GM21381 (cell line): ENCODE measurements around the gene NUP85.
"Not testable (repeated sequence)": the region's sequence is repeated elsewhere in the genome, so short reads cannot be mapped to it uniquely, and the experiment has no call there.

Experiments used
- ATAC-seq: cut with Tn5 transposase; IDR thresholded peaks from one replicate; pipeline ENCODE4 v1.9.1; 2021; ENCODE audit warnings: mild to moderate bottlenecking, moderate library complexity; ENCODE audit not compliant: unreplicated experiment

NUP85 gene, protein sequence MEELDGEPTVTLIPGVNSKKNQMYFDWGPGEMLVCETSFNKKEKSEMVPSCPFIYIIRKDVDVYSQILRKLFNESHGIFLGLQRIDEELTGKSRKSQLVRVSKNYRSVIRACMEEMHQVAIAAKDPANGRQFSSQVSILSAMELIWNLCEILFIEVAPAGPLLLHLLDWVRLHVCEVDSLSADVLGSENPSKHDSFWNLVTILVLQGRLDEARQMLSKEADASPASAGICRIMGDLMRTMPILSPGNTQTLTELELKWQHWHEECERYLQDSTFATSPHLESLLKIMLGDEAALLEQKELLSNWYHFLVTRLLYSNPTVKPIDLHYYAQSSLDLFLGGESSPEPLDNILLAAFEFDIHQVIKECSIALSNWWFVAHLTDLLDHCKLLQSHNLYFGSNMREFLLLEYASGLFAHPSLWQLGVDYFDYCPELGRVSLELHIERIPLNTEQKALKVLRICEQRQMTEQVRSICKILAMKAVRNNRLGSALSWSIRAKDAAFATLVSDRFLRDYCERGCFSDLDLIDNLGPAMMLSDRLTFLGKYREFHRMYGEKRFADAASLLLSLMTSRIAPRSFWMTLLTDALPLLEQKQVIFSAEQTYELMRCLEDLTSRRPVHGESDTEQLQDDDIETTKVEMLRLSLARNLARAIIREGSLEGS

DNA sequence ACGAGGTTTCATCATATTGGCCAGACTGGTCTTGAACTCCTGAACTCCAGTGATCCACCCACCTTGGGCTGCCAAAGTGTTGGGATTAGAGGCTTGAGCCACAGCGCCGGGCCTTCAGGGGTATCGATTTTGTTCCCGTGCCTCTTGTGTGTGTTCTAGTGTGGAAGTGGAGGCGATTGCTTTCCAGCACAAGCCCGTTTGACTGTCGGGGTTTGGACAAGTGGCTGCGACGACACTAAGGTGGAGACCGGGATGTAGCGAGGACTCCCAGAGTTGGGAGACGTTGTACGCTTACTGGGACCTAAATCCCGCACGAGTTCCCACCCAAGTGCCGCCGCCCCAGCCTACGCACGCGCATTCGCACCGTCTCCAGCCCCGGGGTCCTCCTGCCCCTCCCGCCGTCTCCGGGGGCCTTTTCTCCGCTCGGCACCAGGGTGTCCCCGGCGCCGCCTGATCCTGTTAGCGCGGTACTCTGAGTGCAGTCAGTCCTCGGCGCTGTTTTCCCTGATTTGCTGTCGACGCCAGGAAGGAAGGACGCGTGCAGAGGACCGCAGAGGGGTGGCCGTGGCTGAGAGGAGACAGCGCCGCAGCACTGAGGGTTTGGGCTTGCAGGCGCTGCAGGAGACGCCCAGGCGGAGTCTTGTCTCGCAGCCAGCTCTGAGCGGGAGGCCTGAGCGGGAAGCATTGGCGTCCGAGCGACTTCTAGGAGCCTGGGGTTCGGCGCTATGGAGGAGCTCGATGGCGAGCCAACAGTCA is at the start of gene NUP85:
Gene NUP85, plus strand, starts transcription at position 643 of the 756 bp plus-strand sequence. Its CDS starts 83 bp downstream, at position 726.
- ATAC-seq = peak; percentile 77

DNA sequence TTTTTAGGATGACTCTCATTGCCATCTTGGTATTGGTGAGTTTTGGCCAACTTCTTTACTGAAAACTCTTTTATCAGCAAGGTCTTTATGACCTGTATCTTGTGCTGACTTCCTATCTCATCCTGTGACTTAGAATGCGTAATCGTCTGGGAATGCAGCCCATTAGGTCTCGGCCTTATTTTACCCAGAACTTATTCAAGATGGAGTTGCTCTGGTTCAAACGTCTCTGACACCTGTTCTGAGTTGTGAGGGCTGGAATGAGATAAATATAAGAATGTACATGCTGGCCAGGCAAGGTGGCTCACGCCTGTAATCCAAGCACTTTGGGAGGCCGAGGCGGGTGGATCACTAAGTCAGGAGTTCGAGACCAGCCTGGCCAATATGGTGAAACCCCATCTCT is 47.0 kb upstream of the NUP85 start:
- not testable (repeated sequence) for ATAC-seq

DNA sequence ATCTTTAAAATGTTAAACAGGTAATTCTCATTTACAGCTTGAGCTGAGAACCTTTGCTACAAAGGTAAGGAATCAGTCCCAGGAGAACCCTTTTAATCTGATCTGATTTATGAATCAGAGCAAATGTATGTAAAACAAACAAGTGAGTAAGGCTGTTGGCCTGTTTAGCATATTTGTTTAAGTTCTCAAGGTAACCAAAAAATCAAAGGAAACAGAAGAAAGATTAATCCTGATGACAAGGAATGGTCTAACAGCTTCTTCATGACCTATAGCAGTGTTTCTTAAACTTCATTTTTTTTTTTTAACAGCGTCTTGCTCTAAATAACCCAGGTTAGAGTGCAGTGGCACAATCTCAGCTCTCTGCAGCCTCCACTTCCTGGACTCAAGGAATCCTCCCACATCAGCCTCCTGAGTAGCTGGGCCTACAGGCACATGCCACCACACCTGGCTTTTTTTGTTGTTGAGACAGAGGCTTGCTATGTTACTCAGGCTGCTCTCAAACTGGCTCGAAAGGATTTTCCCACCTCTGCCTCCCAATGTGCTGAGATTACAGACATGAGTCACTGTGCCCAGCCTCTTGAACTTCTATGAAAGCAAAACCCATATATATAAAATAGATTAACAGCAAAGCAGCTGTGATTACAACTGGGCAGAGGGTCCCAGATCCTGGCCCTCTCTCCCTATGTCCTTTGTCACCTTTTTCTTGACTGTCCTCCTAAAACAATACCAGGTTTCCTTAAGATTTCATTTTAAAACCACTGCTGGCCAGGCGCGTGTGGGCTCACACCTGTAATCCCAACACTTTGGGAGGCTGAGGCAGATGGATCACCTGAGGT is 46.1 kb upstream of the NUP85 start:
- ATAC-seq = no peak

DNA sequence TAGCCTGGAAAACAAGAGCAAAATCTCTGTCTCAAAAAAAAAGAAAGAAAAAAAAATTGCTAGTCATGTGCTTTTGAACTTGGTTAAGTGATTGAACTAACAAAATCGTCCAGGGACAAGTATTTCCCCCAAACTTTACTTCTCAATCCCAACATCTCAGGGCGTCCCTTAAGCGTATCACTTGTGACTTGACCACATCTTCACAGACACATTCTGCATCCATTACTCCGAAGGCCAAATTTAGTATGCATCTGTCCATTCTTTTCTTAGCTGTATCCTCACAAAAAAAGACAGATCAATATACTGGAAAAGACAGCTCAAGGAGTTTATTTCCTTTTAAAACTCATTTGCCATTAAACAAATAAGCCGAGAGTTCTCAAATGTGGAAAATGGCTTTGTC is 45.3 kb upstream of the NUP85 start:
- no peak for ATAC-seq

DNA sequence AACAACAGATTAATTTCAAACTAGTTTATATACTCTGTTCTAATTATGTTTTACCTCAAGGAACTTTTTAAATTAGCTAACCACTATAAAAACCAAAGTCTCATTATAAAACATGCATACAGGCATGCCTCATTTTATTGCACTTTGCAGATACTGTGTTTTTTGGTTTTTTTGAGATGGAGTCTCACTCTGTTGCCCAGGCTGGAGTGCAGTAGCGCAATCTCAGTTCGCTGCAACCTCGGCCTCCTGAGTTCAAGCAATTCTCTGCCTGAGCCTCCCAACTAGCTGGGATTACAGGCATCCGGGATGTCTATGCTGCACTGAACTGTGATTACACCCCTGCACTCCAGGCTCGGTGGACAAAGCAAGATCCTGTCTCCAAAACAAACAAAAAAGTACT is 42.4 kb upstream of the NUP85 start:
- no peak for ATAC-seq

DNA sequence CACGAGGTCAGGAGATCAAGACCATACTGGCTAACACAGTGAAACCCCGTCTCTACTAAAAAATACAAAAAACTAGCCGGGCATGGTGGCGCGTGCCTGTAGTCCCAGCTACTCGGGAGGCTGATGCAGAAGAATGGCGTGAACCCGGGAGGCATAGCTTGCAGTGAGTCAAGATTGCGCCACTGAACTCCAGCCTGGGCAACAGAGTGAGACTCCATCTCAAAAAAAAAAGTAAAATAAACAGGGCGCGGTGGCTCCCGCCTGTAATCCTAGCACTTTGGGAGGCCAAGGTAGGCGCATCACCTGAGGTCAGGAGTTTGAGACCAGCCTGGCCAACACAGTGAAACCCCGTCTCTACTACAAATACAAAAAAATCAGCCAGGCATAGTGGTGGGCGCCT is 40.9 kb upstream of the NUP85 start:
- not testable (repeated sequence) for ATAC-seq

DNA sequence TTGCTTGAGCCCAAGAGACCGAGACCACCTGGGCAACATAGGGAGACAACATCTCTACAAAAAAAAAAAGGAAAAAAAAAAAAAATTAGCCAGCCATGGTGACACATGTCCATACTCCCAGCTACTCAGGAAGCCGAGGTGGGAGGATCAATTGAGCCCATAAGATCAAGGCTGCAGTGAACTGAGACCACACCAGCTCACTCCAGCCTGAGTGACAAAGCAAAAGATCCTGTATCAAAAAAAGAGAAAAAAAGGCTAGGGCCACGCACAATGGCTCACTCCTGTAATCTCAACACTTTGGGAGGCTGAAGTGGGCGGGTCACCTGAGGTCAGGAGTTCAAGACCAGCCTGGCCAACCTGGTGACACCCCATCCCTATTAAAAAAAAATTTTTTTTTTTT is 36.5 kb upstream of the NUP85 start:
- no peak for ATAC-seq

DNA sequence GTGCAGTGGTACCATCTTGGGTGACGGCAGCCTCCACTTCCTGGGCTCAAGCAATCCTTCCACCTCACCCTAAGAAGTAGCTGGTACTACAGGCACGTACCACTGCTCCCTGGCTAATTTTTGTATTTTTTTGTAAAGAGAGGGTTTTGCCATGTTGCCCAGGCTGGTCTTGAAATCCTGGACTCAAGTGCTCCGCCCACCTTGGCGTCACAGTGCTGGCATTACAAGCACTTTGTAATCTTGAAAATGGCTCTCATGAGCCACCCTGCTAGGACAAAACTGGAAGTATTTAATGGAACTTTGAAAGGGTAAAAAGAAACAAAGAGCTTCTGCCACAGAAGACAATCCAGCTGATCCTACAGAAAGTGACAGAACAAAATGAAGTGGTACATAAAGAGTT is 32.0 kb upstream of the NUP85 start:
- no peak for ATAC-seq

DNA sequence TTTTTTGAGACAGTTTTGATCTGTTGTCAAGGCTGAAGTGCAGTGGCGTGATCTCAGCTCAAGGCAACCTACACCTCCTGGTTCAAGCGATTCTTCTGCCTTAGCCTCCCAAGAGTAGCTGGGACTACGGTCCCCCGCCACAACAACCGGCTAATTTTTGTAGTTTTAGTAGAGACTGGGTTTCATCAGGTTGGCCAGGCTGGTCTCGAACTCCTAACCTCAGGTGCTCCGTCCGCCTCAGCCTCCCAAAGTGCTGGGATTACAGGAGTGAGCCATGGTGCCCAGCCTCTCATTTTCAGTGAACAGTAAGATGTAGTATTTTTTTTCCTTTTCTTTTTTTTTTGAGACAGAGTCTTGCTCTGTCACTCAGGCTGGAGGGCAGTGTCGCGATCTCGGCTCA is 30.5 kb upstream of the NUP85 start:
- ATAC-seq = no peak

DNA sequence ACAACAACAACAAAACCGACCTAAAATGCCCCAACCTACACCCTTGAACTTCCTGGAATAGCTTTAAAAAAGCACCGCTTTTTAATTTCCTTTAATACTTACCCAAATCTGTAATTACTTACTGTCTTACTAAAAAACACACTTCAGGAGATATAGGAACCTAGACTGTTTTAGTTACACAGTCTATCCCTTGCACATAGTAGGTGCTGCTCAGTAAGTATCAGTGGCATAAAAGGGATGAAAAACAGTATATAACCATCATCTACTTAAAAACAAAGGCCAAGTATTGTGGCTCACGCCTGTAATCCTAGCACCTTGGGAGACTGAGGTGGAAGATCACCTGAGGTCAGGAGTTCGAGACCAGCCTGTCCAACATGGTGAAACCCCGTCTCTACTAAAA is 28.9 kb upstream of the NUP85 start:
- ATAC-seq = no peak

DNA sequence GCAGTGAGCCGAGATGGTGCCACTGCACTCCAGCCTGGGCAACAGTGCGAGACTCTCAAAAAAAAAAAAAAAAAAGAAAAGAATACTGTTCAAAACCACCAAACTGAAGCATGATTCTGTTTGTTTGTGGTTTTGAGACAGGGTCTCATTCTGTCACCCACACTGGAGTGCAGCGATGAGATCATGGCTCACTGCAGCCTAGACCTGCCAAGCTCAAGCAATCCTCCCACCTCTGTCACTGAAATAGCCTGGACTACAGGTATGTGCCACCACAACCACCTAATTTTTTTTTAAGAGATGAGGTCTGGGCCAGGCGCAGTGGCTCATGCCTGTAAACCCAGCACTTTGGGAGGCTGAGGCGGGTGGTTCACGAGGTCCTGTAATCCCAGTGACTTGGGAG is 27.0 kb upstream of the NUP85 start:
- ATAC-seq = no peak

DNA sequence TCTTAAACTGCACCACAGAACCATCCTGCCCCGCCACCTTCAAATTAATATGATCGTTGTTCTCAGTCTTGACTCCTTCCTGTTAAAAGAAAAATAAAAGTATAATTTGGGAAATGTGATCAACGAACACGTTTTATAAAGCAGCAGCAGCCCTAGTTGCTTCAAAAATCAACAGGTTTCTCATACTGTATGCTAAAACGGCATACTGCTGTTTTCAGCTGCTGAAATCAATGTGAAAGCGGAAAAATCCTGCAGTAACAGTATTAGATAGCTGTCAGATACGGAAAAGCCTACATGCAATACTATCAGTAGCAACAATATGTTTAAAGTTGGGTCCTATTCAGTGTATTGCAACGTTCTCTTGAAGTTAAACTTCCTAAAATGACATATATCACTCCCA is 24.4 kb upstream of the NUP85 start:
- ATAC-seq = no peak

DNA sequence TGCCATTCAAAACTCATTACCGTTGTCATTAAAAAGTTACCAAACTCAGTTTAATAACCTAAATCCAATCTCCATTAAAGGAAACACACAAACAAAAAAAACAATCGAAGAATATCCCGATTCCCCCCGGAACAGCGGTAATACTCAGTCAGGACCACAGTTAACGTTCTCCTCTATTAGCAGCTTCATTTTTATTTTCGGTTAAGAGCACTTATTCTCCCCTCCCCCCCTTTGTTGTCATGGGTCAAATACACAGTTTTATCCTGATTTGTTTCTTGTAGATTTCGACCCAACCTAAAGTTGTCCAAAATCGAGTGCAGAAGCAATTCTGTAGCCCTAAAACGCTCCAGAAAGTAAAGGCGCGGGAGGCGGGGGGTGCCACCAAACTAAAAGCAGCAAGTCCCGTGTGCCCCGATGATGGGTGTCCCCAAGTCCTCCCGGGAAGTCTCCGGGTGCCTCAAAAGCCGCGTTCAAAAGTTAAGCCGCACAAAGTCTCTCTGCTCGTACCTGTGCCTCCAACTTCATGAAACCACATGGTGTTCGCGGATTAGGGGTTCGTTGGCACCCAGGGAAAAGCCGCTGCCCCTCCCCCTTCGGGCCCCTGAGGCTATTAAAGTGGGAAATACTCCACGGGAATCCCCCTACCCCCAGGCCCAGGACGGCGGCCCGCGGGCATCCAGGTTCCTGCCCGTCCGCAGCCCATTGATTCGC is 23.7 kb upstream of the NUP85 start:
- ATAC-seq = peak; percentile 18

DNA sequence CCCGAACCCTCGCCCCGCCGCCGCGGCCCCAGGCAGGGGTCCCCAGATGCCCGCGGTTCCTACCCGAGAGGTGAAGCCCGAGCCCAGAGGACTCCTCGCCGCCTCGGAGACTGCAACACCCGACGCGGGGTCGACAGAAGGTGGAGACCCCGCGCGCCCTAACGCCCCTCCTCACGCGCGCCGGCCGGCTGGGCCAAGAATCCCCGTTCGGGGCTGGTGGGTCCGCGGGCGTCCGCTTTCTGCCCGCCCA is 23.2 kb upstream of the NUP85 start:
- no peak for ATAC-seq

DNA sequence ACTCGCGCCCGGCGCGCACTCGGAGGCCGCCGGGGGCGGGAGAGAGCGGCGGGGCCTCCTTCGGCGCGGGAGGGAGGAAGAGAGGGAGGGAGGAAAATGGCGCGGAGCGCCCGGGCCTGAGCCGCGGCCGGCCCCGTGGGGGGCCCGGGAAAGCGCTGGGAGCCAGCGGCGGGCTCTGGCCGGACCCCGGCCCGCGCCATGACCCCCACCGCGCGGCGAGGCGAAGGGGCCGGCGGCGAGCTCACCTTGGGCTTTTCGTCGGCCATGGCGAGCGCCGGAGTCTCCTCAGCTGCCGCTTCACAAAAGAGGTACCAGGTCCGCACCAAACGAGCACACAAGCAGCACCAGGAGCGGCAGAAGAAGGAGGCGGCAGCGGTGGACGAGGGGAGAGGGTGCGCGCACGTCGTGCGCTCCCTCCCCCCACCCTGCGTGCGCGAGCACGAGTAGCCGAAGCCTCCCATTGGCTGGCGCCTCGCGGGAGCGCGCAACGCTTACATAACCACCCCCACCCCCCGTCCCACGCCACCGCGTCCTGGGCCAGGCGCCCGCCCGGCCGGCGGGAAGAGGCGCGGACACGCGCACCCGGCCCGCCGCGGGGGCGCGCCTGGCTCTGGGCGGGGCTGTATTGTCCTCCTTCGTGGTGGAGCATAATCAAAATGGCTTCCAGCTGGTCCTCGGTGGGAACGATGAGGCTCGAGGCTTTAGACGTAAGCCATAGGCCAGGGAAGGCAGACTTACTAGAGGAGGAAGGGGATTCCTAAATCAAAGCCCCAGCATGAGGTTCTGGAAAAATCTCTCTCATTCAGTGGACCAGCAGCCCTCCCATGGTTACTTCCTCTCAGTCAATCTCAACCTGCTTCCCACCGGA is 22.7 kb upstream of the NUP85 start, which contains the start of gene SUMO2:
Gene SUMO2, minus strand, starts transcription at position 391 of the 868 bp plus-strand sequence. Its CDS starts 125 bp downstream, at position 266.
- ATAC-seq = peak; percentile 78

DNA sequence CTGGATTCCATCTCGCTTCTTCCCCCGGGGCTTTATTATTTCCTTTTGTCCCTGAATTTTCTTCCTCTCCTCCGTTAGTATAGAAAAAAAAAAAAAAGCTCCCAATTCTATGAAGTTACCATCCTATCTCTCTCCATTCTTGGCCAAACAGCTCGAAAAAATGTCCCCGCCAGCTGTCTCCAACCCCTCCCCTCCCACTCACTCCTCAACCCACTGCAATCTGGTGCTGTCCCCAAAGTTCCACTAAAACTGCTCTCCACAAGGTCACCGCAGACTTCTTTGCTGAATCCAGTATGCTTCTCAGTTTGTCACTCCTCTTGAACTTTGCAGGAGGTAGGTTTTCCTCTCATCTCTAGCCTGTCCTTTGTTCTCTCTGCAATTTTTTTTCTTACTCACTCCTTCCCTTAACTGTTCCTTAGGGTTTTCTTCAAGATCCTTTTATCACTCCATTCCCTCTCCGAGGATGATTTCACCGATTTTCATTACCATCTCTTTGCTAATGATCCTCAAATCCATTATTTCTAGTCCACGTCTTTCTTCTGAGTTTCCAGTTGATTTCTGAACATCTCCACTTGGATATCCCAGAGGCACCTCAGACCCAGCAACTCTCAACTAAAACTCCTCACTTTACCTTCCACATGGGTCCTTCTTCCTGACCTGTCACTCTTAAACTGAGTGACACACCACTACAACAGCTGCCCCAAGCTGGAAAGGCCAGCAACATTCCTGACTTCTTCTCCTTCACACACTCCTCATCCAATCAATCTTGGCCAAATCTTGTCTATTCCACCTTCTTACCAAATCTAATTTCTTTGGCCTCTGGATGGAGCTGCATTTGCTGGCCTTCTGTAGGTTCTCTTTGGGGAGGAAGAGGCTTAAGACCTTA is 21.2 kb upstream of the NUP85 start:
- ATAC-seq = no peak

DNA sequence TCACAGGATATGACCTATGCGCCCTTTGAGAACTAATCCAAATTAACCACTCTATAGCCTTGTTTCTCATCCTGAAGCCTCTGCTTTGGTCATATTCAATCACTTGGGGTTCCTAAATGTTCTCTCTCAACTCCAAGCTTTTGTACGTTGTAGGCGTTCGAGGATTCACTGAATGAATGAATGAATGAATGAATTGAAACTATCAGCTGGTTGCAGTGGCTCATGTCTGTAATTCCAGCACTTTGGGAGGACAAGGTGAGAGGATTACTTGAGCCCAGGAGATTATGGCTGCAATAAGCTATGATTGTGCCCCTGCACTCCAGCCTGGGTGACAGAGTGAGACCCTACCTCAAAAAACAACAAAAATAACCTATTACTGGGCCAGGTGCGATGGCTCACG is 16.9 kb upstream of the NUP85 start:
- ATAC-seq = no peak

DNA sequence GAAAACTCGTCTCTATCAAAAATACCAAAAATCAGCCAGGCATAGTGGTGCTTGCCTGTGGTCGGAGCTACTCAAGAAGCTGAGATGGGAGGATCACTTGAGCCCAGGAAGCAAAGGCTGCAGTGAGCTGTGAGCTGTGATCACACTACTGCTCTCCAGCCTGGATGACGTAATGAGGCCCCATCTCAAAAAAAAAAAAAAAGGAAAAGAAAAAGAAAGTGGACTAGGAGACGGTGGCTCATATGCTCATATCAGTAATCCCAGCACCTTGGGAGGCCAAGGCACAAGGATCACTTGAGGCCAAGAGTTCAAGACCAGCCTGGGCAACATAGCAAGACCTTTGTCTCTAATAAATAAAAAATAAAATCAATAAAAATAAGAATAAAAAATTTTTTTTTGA is 13.9 kb upstream of the NUP85 start:
- ATAC-seq = no peak
